Glomerular visceral epithelial cell (primary cell): ENCODE data around the gene CHMP2A.
"Not testable (repeated sequence)": the region's sequence is repeated elsewhere in the genome, so short reads cannot be mapped to it uniquely, and the experiment has no call there.

Experiments used
- DNase-seq: peaks from one replicate; pipeline ENCODE4 v3.0.0-alpha.2; 2016; ENCODE audit errors: extremely low spot score

CHMP2A gene

DNA sequence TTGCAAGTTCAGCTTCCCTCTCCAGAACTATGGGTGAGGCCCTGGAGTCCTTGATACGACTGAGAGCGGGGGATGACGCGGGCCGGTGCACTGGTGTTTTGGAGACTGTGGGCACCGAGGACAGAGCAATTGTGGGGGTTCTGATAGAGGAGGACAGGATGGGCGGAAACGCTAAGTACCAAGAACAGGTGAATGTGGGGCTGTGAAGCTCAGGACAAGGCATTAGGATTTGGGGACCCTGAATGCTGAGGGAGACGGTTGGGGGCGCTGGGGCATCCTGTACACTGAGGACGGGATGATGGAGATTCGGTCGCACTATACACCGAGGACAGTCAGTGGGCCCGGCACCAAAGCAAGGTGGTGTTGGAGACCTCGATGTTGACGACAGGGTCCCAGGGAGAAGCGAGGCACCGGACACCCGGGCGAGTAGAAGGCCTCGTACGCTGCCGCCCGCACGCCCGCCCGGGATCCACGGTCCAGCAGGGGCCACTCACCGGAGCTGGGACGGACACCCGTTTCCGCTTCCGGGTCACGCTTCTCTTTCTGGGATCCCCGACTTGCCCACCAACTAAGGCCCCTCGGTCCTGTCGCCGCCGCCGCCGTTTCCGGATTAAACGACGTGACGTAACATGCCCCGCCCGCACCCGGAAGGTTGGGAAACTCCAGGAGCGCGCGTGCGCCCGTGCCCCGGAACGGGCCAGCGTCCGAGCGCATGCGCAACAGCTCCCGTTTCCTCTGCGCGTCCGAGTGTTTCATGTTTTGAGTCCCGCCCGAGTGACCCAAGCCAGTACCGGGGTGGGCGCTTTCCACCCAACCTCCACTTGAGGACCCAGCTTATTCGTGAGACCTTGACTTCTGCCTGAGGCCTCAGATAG lies at the start of gene CHMP2A:
TSS of gene CHMP2A (minus strand) at position 612 of the 875 bp plus-strand sequence. CDS start 893 bp downstream, outside the sequence.
- peak; percentile 98 for DNase-seq

DNA sequence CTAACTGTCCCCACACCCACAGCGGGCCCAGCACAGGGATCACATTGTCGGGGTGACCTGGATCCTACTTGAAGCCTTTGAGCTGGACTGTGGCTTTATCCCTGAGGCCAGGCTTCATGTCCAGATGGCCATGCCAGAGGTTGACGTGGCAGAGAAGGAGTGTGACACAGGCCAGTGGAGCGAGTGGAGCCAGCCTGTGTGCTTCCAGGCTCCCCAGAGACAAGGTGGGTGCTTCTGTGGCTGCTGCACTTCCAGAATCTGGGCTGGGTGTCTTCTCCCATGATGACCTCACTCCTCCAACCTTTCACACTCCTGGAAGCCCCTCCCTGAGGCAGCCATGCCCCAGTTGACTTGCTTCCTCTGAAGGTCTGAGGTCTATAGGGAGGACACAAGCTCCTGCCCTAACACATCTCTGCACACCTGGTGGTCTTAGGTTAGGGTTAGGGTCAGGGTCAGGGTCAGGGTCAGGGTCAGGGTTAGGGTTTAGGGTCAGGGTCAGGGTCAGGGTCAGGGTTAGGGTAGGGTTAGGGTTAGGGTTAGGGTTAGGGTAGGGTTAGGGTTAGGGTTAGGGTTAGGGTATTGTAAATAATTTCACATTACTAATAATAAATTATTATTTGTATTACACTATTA lies 31.3 kb upstream of the CHMP2A start:
- no peak for DNase-seq

DNA sequence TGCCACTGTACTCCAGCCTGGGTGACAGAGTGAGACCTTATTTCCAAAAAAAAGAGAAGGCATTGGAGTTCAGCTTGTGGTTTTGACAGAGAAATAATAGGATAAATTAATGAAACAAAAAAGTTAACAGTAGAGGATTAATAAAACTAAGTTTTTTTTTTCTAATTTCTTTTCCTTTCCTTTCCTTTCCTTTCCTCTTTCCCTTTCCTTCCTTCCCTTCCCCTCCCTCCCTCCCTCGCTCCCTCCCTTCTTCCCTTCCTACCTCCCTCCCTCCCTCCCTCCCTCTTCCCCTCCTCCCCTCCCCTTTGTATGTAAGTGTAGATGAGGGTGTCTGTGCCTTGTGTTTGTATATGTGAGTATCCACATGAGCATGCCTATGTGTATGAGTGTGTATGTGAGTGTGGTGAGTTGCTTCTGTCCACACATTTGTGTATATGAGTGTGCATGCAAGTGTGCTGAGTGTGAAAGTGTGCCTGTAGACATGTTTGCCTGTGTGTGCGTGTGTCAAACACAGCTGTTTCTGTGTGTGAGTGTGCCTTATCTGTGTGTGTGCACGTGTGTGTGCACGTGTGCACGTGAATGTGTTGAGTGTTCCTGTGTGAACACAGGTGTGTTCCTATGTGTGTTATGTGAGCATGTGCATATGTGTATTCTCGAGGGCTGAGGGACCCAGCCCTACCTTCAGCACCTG lies 30.7 kb upstream of the CHMP2A start:
- DNase-seq = no peak

DNA sequence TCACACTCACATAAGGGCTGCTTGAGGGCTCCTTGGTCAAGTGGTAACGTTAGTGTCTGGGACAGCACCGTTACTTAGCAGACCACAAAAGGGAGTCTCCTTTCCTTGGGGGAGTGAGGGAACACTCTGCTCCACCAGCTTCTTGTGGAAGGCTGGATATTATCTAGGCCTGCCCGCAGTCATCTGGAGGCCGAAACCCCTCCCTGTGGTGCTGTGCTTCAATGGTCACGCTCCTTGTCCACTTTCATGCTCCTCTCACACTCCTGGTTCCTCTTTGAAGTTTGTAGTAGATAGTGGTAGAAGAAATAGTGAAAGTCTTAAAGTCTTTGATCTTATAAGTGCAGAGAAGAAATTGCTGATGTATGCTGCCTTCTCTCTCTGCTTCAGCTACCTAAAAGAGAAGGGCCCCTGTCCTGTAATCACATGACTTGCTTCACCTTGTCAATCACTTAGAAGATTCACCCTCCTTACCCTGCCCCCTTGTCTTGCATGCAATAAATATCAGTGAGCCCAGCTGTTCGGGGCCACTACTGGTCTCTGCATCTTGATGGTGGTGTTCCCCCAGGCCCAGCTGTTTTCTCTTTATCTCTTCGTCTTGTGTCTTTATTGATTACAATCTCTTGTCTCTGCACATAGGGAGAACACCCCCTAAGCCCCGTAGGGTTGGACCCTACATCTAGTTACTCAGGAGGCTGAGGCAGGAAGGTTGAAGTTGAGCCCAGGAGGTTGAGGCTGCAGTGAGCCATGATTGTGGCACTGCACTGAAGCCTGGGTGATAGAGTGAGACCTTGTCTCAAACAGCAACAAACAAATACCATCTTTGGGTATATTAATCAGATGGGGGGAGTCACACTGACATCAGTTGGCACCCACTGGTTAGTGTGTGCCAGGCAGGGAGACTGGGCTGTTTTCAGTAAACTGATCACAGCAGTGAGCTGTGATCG lies 29.9 kb upstream of the CHMP2A start:
- no peak for DNase-seq

DNA sequence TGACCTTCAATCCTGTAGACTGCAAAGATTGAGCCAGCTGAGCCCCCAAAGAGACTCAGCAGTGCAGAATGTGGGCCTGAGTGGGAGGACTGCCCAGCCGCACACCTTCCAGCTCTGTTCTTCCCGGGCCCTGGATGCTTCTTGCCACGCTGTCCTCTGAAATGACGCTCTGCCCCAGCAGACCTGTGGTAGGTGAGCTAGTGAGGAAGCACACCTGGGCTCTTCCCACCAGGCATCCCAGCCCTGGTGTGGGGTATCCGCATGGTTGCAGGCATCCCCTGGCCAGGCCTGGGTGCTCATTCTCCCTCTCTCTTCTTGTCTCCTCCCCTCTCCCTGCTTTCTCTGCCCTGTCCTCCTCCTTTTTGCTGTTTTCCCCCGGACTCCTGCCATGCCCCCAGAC lies 28.1 kb upstream of the CHMP2A start:
- DNase-seq = no peak

DNA sequence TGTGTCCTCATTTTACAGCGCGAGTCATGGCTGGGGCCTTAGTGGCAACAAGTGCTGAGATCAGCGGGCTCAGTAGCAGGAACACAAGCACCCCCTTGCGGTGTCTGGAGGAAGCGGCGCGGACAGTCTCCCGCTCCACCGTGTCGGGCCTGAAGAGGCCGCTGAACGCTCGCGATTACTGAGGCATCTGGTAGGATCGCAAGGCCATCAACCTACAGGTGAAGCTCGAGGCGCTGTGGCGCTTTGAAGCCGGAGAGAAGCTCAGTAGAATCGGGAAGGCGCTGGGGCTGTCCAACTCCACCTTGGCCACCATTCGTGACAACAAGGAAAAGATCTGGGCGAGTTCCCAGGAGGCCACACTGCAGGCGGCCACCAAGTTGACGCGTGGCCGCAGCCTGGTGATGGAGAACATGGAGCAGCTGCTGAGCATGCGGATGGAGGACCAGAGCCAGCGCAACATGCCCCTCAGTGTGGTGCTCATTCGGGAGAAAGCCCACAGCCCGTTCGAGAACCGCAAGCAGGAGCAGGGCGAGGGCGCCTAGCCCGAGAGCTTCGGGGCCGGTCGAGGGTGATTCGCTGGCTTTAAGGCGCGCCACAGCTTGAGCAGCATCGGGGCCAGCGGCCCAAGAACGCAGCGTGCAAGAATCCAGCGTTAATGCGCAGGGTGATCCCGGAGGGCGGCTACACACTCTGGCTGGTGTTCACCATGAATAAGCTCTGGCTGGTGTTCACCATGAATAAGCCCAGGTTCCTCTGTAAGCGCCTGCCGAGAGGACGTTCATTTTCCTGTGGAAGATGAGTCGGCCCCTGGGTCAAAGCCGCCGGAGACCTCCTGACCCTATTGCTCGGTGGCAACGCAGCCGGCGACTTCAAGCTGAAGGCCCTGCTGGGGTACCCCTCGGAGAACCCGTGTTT lies 26.6 kb upstream of the CHMP2A start:
- no peak for DNase-seq

DNA sequence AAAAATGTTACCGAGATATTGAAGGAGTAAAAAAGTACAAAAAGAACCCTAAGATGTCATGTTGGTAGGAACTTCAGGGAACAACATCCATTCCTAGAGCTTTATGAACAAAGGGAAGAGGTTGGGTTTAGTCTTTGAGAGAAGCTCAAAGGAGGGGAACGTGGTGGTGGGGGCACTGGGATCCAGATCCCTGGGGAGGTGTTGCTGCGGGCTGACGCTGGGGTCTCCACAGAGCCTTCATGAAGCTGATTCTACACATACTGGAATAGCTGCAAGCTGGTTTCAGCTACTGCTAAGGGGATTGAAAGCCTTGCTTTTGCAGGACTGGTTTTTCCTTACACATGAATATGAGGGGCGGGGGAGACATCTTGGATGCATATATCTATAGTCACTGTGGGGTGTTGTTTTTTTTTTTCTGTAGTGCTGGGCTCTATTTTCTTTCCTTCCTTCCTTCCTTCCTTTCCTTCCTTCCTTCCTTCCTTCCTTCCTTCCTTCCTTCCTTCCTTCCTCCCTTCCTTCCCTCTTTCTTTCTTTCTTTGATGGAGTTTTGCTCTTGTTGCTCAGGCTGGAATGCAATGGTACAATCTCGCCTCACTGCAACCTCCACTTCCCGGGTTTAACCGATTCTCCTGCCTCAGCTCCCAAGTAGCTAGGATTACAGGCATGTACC lies 24.7 kb upstream of the CHMP2A start:
- no peak for DNase-seq

DNA sequence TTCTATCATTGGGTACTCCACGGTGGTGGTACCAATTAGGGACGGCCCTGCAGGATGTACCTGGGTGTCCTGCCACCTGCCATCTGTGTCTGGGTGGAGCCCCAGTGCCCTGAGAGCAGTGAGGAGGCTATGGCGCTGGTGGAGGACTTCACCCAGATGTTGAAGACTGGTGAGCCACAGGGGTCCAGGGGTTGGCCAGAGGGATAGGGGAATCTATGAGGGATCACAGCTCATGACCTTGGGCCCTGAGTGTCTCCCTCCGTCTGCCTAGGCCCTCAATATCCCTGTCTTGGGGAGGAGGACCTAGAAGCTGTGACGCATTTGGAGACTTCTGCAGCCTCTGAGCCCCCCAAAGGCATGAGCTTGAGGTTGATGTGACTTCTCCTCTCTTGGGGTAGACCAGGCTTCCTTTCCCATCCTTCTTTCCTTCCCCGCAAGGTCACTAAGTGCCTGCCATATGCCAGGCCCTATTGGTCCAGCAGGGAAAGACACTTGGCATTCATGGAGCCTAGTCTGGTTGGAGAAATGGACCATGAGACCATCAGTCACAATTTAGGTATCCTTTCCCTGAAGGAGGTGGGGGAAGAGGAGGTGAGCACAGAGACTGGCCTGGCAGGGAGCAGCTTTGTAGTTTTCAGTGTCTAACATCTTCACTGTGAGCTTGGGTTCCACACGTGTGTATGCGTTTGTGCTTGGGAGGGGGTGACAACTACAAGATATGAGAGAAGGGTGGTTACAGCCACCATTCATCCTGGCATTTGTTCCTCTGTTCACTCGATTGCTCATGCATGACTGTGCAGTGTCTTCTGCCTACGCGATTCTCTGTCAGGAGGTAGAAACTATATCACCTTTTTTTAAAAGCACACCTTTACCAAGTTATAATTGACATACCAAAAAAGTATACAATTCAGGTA lies 23.4 kb upstream of the CHMP2A start:
- DNase-seq = no peak

DNA sequence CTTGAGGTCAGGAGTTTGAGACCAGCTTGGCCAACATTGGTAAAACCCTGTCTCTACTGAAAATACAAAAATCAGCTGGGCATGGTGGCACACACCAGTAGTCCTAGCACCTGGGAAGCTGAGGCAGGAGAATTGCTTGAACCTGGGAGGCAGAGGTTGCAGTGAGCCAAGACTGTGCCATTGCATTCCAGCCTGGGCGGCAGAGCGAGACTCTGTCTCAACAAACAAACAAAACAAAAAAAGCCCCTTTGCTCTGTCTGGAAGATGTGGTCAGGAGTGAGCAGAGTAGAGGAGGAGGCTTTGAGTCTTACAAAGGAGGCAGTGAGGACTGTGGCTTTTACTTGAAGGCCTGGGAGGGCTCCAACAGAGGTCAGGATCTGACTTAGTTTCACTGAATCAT lies 22.7 kb upstream of the CHMP2A start:
- DNase-seq = not testable (repeated sequence)

DNA sequence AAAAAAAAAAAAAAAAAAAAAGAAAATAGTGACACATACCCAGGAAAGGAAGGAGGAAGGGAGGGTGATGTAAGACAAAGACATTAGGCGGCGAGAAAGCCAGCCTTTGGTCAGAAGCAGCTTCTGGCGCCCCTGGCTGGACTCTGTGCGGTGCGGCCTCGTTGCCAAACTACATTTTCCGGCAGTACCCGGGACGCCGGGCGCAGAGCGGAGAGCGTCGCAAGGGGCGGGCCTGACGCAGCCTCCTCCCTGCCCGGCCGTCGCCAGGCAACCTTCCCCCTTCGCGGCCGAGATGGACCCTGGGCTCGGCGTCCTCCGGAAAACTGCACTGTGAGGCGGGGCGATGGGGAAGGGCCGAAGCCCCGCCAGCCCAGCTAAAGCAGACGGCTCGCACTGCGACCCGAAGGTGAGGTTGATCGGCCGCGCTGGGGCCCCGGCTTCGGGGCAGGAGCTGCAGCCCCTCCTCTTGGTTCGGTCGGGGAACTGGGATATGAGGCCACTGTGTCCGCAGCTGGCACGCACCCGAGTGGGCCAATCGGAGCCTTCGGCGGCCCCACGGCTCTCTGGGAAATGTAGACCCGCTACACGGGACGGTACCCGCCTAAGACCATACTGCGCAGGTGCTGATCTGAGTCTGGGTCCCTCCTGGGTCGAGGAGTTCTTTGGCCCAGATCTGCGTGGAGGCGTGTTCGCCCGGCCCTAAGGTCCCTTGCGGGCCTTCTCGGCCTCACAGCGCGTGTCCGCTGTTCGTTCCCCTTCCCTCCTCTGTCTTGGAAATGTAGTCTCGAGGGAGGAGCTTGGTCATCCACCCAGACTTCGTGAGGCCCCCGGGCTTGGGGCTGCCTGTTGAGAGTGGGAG lies 20.5 kb upstream of the CHMP2A start:
- peak; percentile 91 for DNase-seq

DNA sequence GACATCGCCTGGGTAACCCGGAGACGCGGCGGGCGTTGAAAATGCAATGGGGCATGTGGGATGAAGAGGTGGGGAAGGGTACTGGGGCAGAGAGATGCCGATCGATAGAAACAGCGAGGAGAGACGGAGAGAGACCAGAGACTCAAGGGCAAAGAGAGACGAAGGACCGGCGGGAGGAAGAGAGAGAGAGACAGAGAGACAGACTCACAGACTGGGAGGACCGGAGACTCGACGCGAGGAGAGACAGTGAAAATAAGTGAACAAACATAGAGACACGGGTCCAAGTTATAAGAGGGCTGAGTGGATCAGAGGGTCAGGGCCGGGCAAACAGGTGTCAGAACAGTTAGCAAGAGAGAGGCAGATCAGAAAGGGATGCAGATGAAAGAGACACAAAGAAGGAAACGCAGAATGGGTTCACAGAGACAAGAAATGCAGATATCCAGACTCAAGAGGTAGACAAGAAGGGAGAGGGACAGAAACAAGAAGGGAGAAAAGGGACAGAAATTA lies 18.8 kb upstream of the CHMP2A start:
- DNase-seq = no peak

DNA sequence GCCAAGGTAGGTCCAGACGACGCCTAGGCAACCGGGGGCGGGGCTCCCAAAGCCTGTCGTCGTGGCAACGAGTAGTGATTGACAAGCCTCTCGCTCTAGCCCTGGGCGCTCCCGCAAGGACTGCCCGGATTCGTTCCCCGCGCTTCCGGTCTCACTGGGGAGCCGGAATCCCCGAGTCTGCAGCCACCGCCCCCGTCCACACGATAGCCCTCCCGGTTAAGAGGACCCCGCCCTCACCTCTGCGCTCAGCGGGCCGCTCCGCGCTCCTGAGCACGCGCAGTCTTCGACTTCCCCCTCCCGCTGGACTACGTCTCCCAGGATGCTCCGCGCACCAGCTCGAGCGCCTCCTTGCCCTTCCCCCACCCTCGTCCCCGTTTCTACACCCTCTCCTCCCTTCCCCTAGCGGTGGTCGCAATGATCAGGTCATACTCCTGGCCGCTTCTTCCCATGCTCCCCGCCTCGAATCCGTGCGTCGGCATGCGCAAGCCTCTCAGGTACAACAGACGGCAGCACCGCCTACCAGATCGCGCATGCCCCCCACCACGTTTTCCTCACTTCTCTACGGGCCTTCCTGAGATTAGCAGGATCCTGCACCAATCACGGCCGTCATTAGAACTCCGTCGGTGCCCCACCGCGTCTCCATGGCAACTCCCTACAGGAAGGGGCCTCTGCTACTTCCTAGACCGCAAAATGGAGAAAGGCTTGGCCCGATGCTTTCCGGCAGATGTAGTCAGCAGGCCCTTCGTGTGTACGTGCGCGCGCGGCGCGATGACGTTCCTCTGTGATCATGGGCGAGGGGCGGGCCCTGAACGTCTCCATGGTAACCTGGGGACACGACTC lies 18.1 kb upstream of the CHMP2A start, which contains the start of gene MZF1:
TSS of gene MZF1 (minus strand) at position 518 of the 840 bp plus-strand sequence. CDS start 1,946 bp downstream, outside the sequence.
- peak; percentile 100 for DNase-seq

DNA sequence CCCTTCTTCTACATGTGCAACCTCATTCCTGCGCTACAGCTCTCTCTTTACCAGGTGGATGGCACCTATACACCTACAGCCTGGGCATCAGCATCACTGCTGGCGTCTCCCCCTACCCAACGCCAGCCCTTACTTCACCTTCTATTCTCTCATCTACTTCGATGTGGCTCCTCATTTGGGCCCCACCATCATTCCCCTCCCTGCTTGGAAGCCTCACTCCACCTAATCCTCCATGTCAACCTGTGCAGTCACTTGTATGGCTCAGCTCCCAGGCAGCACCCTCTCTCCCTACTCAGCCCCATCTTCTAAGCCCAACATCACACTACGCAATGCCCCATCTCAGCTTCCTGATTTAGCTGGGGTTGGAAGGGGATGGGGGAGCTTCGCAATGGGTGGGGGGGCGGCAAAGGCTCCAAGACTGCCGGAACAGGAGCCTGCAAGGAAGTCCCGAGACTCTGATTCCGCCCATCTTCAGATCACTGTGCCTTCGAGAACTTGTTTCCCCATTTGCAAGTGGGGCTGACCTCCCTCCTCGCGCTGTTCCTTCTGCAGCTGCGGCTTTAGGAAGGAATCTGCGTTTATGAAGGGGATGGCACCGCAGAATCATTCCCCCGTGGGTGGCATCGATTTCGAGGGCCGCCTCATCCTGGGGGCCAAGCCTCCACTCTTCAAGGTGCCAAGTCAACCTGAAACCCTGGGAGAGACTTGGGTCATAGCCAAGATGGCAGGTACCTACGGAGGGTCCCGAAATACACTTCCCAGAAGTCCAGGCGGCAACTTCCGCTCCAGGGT lies 17.3 kb upstream of the CHMP2A start:
- DNase-seq = no peak

DNA sequence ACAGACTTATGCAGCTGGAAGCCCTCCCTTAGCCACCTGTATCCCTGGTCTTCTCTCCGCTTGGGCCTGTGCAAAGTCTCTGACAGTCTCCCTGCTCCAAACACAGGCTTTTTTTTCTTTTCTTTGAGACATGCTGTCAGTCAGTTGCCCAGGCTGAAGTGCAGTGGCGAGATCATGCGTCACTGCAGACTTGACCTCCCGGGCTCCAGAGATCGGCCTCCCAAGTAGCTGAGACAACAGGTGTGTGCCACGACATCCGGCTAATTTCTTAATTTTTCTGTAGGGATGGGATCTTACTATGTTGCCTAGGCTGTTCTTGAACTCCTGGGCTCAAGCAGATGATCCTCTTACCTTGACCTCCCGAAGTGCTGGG lies 16.7 kb upstream of the CHMP2A start:
- no peak for DNase-seq

DNA sequence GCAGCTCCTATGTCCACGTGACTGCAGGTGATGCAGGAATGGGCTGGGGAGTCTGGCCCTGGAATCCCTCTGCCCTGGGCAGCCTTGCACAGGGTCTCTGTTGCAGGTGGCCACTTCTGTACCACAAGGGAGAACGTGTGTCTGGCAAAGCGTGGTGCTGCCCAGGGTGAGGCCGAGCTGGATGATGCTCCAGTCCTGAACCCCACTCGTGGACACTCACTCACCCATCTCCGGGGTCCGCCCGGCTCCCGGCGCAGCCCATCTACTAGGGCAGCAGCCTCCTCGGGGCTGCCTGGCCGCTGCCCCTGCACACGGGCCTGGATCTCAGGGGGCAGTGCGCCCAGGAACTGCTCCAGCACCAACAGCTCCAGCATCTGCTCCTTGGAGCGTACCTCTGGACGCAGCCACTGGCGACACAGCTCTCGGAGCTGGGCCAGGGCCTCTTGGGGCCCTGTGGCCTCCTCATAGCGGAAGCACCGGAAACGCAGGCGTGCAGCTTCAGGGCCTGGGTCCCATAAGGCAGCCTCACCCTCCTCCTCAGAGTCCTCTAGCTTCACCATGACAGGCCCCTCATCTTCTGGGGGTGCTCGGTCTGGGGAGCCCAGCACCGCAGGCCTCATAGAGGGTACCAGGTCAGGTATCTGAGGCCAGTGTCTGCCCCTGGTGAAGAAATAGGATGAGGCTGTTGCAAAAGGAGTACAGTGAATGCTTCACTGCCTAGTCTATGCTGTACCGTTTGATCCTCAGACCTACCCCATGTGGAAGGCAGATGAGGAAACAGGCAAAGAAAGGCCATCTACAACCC lies 16.1 kb upstream of the CHMP2A start:
- DNase-seq = no peak
